Prostate gland (tissue), 2 donors: Measurements from ENCODE around the gene MRPS27. TPM values are rescaled to one million over a fixed set of nuclear protein-coding genes. Genes with fewer than 3 reads are reported as not detected.
A peak's percentile ranks its signal among the peaks of the same experiment; 100 is the strongest.

Experiments
- DNase-seq: peaks from one replicate; pipeline ENCODE4 v3.0.0-alpha.2; 2019; ENCODE audit warnings: low spot score
- H3K27ac ChIP-seq, 2 donors: fragments of 200-600 bp; sonication (generic); 2 replicates each; pipeline ENCODE4 v1.5.1; 2017 to 2019
- H3K27me3 ChIP-seq: fragments of 200-600 bp; sonication (generic); replicated peaks from 2 replicates; pipeline ENCODE4 v1.5.1; 2019; ENCODE audit not compliant: insufficient read depth
- H3K36me3 ChIP-seq, 2 donors: fragments of 200-600 bp; sonication (generic); 1 replicate in 1 of 2; 2 replicates in 1 of 2; pipeline versions ENCODE4 v1.5.1 to v1.8.1; 2017 to 2019
- H3K4me1 ChIP-seq: fragments of 200-600 bp; sonication (generic); replicated peaks from 2 replicates; pipeline ENCODE4 v1.5.1; 2019
- H3K4me3 ChIP-seq, 2 donors: fragments of 200-600 bp; sonication (generic); 2 replicates each; pipeline ENCODE4 v1.5.1; 2017 to 2019
- H3K9me3 ChIP-seq: fragments of 200-600 bp; sonication (generic); 2 replicates; pipeline ENCODE4 v1.5.1; 2017
- CTCF ChIP-seq, 4 experiments: fragments of 200-600 bp in 2 of 4; fragments of 450-650 bp in 2 of 4; sonication (generic) in 2 of 4; IDR thresholded peaks; 1 replicate in 3 of 4; 2 replicates in 1 of 4; pipeline ENCODE4 v1.5.1; 2016 to 2019; ENCODE audit warnings: antibody characterized with exemption in 4 of 4, mild to moderate bottlenecking in 2 of 4, moderate library complexity in 2 of 4
- POLR2A ChIP-seq: fragments of 450-650 bp; IDR thresholded peaks from one replicate; pipeline ENCODE4 v1.6.1; 2016; ENCODE audit warnings: antibody characterized with exemption, mild to moderate bottlenecking
- POLR2AphosphoS5 ChIP-seq: sonication (generic); formaldehyde crosslinking; IDR thresholded peaks from one replicate; pipeline ENCODE4 v1.6.1; 2017; ENCODE audit warnings: antibody characterized with exemption
- WGBS: methylation state at CpG from one replicate; pipeline ENCODE4 v1.1.5; 2018; 5-methylcytosine and 5-hydroxymethylcytosine counted together
- intact Hi-C: fragments of 100-400 bp; cut with DNase I; formaldehyde crosslinking; loops from one replicate; pipeline ENCODE4 v1.14.2; 2022
- total RNA-seq, 2 donors: library from RNA; depleted of rRNA; stranded (reverse); fragments of >200 nt; gene quantifications; one replicate each; pipeline ENCODE4 v1.1.0, GENCODE V29; 2016

Gene MRPS27
- total RNA-seq, 2 donors from 2014 or later = 43.3 to 51.1 TPM

GRCh38 chr5:72271702-72272101 lies 48.3 kb downstream of the MRPS27 start:
- Histone ChIP-seq H3K27ac (no peak overlapping the region), H3K4me1 (no peaks in the 10 kb centered on the region), H3K9me3 (no peaks in the 10 kb centered on the region), H3K4me3 (no peak overlapping the region), H3K27me3 (no peaks in the 10 kb centered on the region), H3K36me3 (no peaks in the 10 kb centered on the region)
- DNase-seq = no peak
- intact Hi-C loops = no loop called here
- 60% methylated on average over 3 of the region's 3 CpGs for WGBS
- no peak for TF ChIP-seq POLR2AphosphoS5
- no peak for TF ChIP-seq CTCF (IDR thresholded peaks at IDR 0.05)
- no peak for TF ChIP-seq POLR2A

GRCh38 chr5:72270037-72270436 lies 50.0 kb downstream of the MRPS27 start:
- WGBS = 99% methylated on average over 4 of the region's 4 CpGs
- H3K9me3 ChIP-seq = no peaks in the 10 kb centered on the region

DNA sequence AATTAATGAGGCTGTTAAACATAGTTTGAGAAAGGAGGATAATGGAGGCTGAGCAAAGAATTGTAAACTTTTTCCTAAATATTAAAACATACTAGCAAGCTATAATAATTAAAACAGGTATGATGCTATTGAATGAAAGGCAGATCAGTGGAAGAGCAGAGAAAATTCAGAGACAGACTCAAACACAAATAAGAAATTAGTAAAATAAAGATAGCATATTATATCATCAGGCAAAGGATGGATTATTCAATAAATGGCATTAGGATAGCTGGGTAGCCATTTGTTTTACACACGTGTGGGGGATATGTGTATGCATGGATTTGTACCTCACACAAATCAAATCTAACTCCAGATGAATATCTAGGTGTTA lies 50.6 kb downstream of the MRPS27 start:
- DNase-seq = no peak
- Histone ChIP-seq H3K27me3 (no peaks in the 10 kb centered on the region), H3K9me3 (no peaks in the 10 kb centered on the region), H3K4me1 (no peaks in the 10 kb centered on the region), H3K36me3 (no peaks in the 10 kb centered on the region), H3K27ac (no peak overlapping the region), H3K4me3 (no peak overlapping the region)
- 91% methylated on average over 1 of the region's 1 CpG for WGBS
- TF ChIP-seq CTCF (IDR thresholded peaks at IDR 0.05) (no peak), POLR2A (no peak), POLR2AphosphoS5 (no peak)
- intact Hi-C loops = no loop called here

More at GRCh38 chr5:72270037-72270436, 50.0 kb downstream of the MRPS27 start:
- no peak for DNase-seq
- no peak overlapping the region for H3K4me3 ChIP-seq
- no peaks in the 10 kb centered on the region for H3K4me1 ChIP-seq
- no peaks in the 10 kb centered on the region for H3K36me3 ChIP-seq
- H3K27ac ChIP-seq = no peak overlapping the region
- H3K27me3 ChIP-seq = no peaks in the 10 kb centered on the region
- intact Hi-C loops = no loop called here
- TF ChIP-seq POLR2AphosphoS5 = no peak
- TF ChIP-seq CTCF (IDR thresholded peaks at IDR 0.05) = no peak
- no peak for TF ChIP-seq POLR2A

DNA sequence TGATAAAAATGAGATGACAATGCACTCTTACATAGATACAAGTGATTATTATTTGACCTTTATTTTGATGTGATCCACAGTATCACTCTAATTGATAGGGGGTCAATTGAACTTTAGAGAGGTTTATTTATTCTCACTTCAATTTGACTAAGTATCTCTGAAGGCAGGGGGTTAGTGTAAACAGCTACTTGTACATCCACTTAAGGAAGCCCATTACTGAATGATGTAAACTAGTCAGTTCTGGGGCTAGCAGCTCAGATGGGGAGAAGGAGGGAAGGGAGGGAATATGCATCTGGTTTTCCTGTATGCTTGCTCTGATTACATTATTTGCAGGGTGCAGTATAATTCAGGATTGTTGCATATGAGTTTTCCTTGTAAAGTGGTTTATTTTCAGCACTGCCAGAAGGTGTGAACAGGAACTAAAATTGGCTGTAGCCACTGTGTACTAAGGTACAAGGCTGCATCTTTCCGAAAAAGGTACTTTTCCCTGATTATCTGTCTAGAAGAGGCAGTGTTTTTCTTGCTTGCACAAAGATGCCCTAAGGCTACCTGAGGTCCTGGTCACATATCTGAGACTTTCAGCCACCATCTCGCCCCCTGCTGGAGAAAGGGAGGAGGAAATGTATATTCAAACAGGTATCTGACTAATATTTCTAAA lies 51.2 kb downstream of the MRPS27 start:
- H3K4me3 ChIP-seq = no peak overlapping the region
- no peaks in the 10 kb centered on the region for H3K4me1 ChIP-seq
- intact Hi-C loops = no loop called here
- no peaks in the 10 kb centered on the region for H3K9me3 ChIP-seq
- 62% methylated on average over 2 of the region's 2 CpGs for WGBS
- H3K27ac ChIP-seq = no peak overlapping the region
- peak in 3 of 4 experiments; percentile 22 to 54 (median 27) for TF ChIP-seq CTCF (IDR thresholded peaks at IDR 0.05)
- no peak for TF ChIP-seq POLR2A
- H3K27me3 ChIP-seq = no peaks in the 10 kb centered on the region
- H3K36me3 ChIP-seq = no peaks in the 10 kb centered on the region
- DNase-seq = no peak

- intact Hi-C loops = no loop called here
- Histone ChIP-seq H3K4me1 (no peaks in the 10 kb centered on the region), H3K27me3 (no peaks in the 10 kb centered on the region), H3K9me3 (no peaks in the 10 kb centered on the region), H3K36me3 (no peaks in the 10 kb centered on the region), H3K27ac (no peak overlapping the region), H3K4me3 (no peak overlapping the region)
- TF ChIP-seq POLR2A (no peak), POLR2AphosphoS5 (no peak), CTCF (IDR thresholded peaks at IDR 0.05) (no peak)
- no peak for DNase-seq
- 28% methylated on average over 2 of the region's 2 CpGs for WGBS
Observed at GRCh38 chr5:72268260-72268659, 51.8 kb downstream of the MRPS27 start.
